ENCODE results near the gene APBB1IP. TPM values are rescaled to one million over a fixed set of nuclear protein-coding genes. Genes with fewer than 3 reads are reported as not detected.
"Not testable (repeated sequence)": the region's sequence is repeated elsewhere in the genome, so short reads cannot be mapped to it uniquely, and the experiment has no call there.

APBB1IP gene
- total and polyA plus RNA-seq, 3 experiments from 2014 or later = 47.7 to 72.3 (median 48.9) TPM

- ChIA-PET POLR2A (no interaction called here), CTCF (no interaction called here)
- Histone ChIP-seq H3K4me3 (ENCODE audit: low read length) (no peak overlapping the region), H3K36me3 (ENCODE audit: insufficient read depth, low read length) (no peaks in the 10 kb centered on the region), H3K27me3 (ENCODE audit: insufficient read depth, low read length, poor library complexity, severe bottlenecking) (no peaks in the 10 kb centered on the region), H3K4me1 (ENCODE audit: insufficient read depth, low read length) (no peaks in the 10 kb centered on the region), H3K9me3 (ENCODE audit: low read length) (no peaks in the 10 kb centered on the region), H3K27ac (ENCODE audit: low read depth, low read length) (no peak overlapping the region)
- no peak overlapping the region for H3K27ac Mint-ChIP-seq
- DNase-seq = no peak
- no peaks in the 10 kb centered on the region for H3K9me3 Mint-ChIP-seq
- H3K4me3 Mint-ChIP-seq = no peak overlapping the region
- H3K27me3 Mint-ChIP-seq = peaks cover 0 to 1% of the 10 kb centered on the region in 2 donors
- H3K36me3 Mint-ChIP-seq = peaks cover 8 to 72% (median 26%) of the 10 kb centered on the region in 3 donors
- H3K4me1 Mint-ChIP-seq = peaks cover 0 to 3% (median 0%) of the 10 kb centered on the region in 3 donors
Measured at GRCh38 chr10:26588611-26589010, 150.5 kb downstream of the APBB1IP start.

GRCh38 chr10:26589813-26590212 lies 151.7 kb downstream of the APBB1IP start:
- H3K4me3 Mint-ChIP-seq; POLR2A ChIA-PET; H3K4me1 ChIP-seq (ENCODE audit: insufficient read depth, low read length); H3K4me3 ChIP-seq (ENCODE audit: low read length); H3K27ac Mint-ChIP-seq; H3K27me3 ChIP-seq (ENCODE audit: insufficient read depth, low read length, poor library complexity, severe bottlenecking); H3K27me3 Mint-ChIP-seq; H3K4me1 Mint-ChIP-seq; H3K36me3 ChIP-seq (ENCODE audit: insufficient read depth, low read length); H3K9me3 ChIP-seq (ENCODE audit: low read length); H3K27ac ChIP-seq (ENCODE audit: low read depth, low read length); DNase-seq; H3K9me3 Mint-ChIP-seq: not testable (repeated sequence)
- peaks cover 8 to 73% (median 23%) of the 10 kb centered on the region in 3 donors for H3K36me3 Mint-ChIP-seq
- CTCF ChIA-PET = interaction anchor here (0.6 kb wide), 1 partner anchor 256 kb away, joined by 3 read pairs; no protein-coding TSS in a partner anchor

GRCh38 chr10:26593896-26594295 lies 155.8 kb downstream of the APBB1IP start:
- no peak overlapping the region for H3K4me3 Mint-ChIP-seq
- Histone ChIP-seq H3K4me3 (ENCODE audit: low read length) (no peak overlapping the region), H3K27ac (ENCODE audit: low read depth, low read length) (no peak overlapping the region), H3K4me1 (ENCODE audit: insufficient read depth, low read length) (no peaks in the 10 kb centered on the region), H3K36me3 (ENCODE audit: insufficient read depth, low read length) (no peaks in the 10 kb centered on the region), H3K27me3 (ENCODE audit: insufficient read depth, low read length, poor library complexity, severe bottlenecking) (no peaks in the 10 kb centered on the region), H3K9me3 (ENCODE audit: low read length) (no peaks in the 10 kb centered on the region)
- H3K27me3 Mint-ChIP-seq = peaks cover 0 to 1% of the 10 kb centered on the region in 2 donors
- CTCF ChIA-PET = interaction anchor here (1.3 kb wide), 1 partner anchor 13 kb away, joined by 3 read pairs; no protein-coding TSS in a partner anchor
- no peaks in the 10 kb centered on the region for H3K9me3 Mint-ChIP-seq
- no peaks in the 10 kb centered on the region for H3K4me1 Mint-ChIP-seq
- DNase-seq = no peak
- no peak overlapping the region for H3K27ac Mint-ChIP-seq
- POLR2A ChIA-PET = no interaction called here
- peaks cover 0 to 50% (median 21%) of the 10 kb centered on the region in 3 donors for H3K36me3 Mint-ChIP-seq

- H3K4me3 ChIP-seq (ENCODE audit: low read length); DNase-seq; H3K27ac ChIP-seq (ENCODE audit: low read depth, low read length); H3K27me3 ChIP-seq (ENCODE audit: insufficient read depth, low read length, poor library complexity, severe bottlenecking); H3K4me1 ChIP-seq (ENCODE audit: insufficient read depth, low read length); H3K9me3 Mint-ChIP-seq; H3K27ac Mint-ChIP-seq; H3K36me3 ChIP-seq (ENCODE audit: insufficient read depth, low read length); H3K4me1 Mint-ChIP-seq; POLR2A ChIA-PET; CTCF ChIA-PET; H3K9me3 ChIP-seq (ENCODE audit: low read length); H3K36me3 Mint-ChIP-seq; H3K4me3 Mint-ChIP-seq: not testable (repeated sequence)
- peaks cover 1 to 12% of the 10 kb centered on the region in 2 donors for H3K27me3 Mint-ChIP-seq
Measured at GRCh38 chr10:26603283-26603682, 165.1 kb downstream of the APBB1IP start.

DNA sequence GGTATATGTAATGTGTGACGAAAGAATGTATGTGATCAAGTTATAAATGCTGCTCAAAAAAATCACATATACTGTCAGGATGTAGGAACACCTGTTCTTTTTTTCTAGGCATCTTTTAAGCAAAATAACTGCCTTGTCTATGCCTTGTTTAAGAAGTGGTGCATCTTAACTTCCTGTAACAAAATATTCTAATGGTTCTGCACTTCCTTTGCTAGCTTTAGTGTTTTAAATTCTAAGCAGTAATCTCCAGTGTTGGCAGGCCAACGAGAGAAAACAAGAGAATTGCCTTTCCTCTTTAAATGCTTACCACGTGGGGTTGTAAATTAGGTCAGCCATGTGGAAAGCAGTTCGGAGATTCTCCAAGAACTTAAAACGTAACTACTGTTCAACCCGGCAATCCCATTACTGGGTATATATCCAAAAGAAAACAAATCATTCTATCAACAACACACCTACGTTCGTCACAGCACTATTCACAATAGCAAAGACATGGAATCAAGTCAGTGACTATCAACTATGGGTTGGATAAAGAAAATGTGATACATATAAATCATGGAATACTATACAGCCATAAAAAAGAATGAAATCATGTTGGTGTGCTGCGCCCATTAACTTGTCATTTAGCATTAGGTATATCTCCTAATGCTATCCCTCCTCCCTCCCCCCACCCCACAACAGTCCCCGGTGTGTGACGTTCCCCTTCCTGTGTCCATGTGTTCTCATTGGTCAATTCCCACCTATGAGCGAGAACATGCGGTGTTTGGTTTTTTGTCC lies 166.4 kb downstream of the APBB1IP start:
- H3K27ac Mint-ChIP-seq; H3K9me3 ChIP-seq (ENCODE audit: low read length); H3K27me3 ChIP-seq (ENCODE audit: insufficient read depth, low read length, poor library complexity, severe bottlenecking); H3K4me3 Mint-ChIP-seq; CTCF ChIA-PET; H3K36me3 Mint-ChIP-seq; H3K4me1 Mint-ChIP-seq; H3K4me3 ChIP-seq (ENCODE audit: low read length); H3K36me3 ChIP-seq (ENCODE audit: insufficient read depth, low read length); H3K4me1 ChIP-seq (ENCODE audit: insufficient read depth, low read length); H3K27ac ChIP-seq (ENCODE audit: low read depth, low read length); POLR2A ChIA-PET; H3K9me3 Mint-ChIP-seq: not testable (repeated sequence)
- H3K27me3 Mint-ChIP-seq = peaks cover 0 to 16% of the 10 kb centered on the region in 2 donors
- peak in 1 of 5 donors; percentile 38 for DNase-seq

DNA sequence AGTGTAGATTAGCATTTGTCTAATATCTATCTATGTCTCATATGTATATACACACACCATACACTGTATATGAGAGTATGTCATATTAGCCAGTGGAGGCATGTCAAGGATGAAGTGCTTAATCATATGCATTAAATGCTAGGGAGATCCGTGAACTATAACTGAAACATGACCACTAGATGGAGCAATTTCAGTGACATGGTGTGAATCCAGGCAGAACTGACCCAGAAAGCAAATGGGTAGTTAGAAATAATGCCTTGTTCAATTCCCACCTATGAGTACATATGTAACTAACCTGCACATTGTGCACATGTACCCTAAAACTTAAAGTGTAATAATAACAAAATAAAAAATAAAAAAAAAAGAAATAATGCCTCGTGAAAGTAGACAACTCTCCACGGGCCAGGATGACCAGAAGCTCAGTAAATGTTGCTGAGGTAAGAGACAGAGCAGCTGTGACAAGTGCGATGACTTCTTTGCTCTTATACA lies 168.3 kb downstream of the APBB1IP start:
- H3K27ac Mint-ChIP-seq, H3K4me3 Mint-ChIP-seq: not testable (repeated sequence)
- CTCF ChIA-PET = interaction anchor here (0.7 to 2.4 kb wide), 2 partner anchors 13 to 275 kb away, joined by 3 to 10 read pairs; no protein-coding TSS in a partner anchor

GRCh38 chr10:26612151-26612915 lies 174.2 kb downstream of the APBB1IP start:
- no peak overlapping the region for H3K4me3 Mint-ChIP-seq
- Histone ChIP-seq H3K36me3 (ENCODE audit: insufficient read depth, low read length) (no peaks in the 10 kb centered on the region), H3K27ac (ENCODE audit: low read depth, low read length) (no peak overlapping the region), H3K27me3 (ENCODE audit: insufficient read depth, low read length, poor library complexity, severe bottlenecking) (no peaks in the 10 kb centered on the region), H3K4me1 (ENCODE audit: insufficient read depth, low read length) (no peaks in the 10 kb centered on the region), H3K9me3 (ENCODE audit: low read length) (no peaks in the 10 kb centered on the region), H3K4me3 (ENCODE audit: low read length) (no peak overlapping the region)
- ChIA-PET POLR2A (no interaction called here), CTCF (no interaction called here)
- no peak overlapping the region for H3K27ac Mint-ChIP-seq
- peaks cover 4 to 48% of the 10 kb centered on the region in 2 donors for H3K27me3 Mint-ChIP-seq
- H3K4me1 Mint-ChIP-seq = no peaks in the 10 kb centered on the region
- H3K9me3 Mint-ChIP-seq = no peaks in the 10 kb centered on the region
- H3K36me3 Mint-ChIP-seq = no peaks in the 10 kb centered on the region
- DNase-seq = no peak

More for the DNA sequence above, 168.3 kb downstream of the APBB1IP start:
- H3K4me3 ChIP-seq (ENCODE audit: low read length); H3K9me3 Mint-ChIP-seq; H3K9me3 ChIP-seq (ENCODE audit: low read length); H3K27ac ChIP-seq (ENCODE audit: low read depth, low read length); POLR2A ChIA-PET; H3K27me3 ChIP-seq (ENCODE audit: insufficient read depth, low read length, poor library complexity, severe bottlenecking); H3K4me1 ChIP-seq (ENCODE audit: insufficient read depth, low read length); H3K36me3 ChIP-seq (ENCODE audit: insufficient read depth, low read length); H3K4me1 Mint-ChIP-seq; H3K36me3 Mint-ChIP-seq: not testable (repeated sequence)
- DNase-seq = peak in 2 of 5 donors; percentile 11 to 22
- peaks cover 2 to 28% of the 10 kb centered on the region in 2 donors for H3K27me3 Mint-ChIP-seq

Data from CD8-positive, alpha-beta memory T cell (primary cell).